GM18498 (cell line): ENCODE results near the gene TSBP1.
"Not testable (repeated sequence)": the region's sequence is repeated elsewhere in the genome, so short reads cannot be mapped to it uniquely, and the experiment has no call there.

ENCODE experiments used
- ATAC-seq: cut with Tn5 transposase; IDR thresholded peaks from one replicate; pipeline ENCODE4 v1.9.1; 2021; ENCODE audit warnings: mild to moderate bottlenecking, moderate library complexity; ENCODE audit not compliant: unreplicated experiment

Gene TSBP1

DNA sequence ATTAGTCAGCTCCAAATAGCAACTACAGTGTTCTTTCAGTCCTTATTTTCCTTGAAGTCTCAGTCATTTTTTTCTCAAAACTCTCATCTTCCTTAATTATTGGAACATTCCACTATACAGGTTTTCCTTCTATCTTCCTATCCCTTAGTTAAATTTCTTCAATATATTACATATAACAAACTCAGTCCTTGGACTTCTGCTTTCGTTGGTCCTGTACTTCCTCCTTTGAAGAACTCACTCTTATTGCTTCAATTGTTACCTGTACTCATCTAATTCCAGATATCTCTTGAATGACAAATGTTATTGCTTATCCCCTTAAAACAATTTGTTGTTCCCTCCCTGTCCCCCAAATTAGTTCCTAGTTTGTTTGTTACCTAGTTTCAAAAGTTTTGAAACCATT lies 80.2 kb downstream of the TSBP1 start:
- no peak for ATAC-seq

DNA sequence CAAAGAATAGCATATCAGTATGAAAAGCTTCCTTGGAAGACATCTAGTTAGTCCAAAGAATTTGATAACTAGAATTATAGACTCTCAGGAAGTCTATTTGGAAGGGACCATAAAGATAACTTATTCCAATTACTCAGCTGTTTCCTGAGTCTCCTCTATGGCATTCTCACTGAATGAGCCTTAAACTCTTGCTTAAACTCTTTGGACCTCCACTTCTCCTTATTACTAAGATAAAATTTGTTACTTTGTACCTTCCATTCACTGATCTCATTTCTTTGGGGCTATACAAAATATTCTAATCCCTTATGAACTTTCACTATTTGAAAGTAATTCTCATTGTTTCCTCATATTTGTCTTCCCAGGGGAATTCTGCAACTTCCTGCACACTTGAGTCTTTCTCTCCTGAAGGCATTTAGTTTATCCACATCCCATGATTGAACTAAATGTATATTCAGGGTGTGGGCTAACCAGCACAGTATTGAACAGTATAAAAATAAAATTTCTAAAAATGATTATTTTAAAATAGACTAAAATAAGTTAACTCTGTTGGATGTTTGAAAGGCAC lies 80.7 kb downstream of the TSBP1 start:
- ATAC-seq = no peak

DNA sequence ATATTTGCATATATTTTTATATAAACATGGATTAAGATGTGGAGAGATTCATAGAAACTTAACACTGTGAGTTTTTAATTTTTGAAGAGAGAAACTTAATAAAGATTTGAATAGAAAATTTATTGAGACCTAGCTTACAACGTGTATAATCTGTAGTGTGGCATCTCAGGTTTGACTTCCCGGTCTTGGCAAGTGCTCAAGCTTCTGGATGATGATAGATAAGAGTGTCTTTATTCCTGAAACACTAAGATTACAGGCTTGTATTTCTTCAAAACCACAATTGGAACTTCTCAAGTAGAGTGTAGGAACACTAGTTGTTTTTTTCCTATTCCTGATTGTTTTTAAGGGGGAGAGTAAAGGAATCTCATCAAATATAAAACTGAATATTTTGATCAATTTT lies 83.3 kb downstream of the TSBP1 start:
- no peak for ATAC-seq

DNA sequence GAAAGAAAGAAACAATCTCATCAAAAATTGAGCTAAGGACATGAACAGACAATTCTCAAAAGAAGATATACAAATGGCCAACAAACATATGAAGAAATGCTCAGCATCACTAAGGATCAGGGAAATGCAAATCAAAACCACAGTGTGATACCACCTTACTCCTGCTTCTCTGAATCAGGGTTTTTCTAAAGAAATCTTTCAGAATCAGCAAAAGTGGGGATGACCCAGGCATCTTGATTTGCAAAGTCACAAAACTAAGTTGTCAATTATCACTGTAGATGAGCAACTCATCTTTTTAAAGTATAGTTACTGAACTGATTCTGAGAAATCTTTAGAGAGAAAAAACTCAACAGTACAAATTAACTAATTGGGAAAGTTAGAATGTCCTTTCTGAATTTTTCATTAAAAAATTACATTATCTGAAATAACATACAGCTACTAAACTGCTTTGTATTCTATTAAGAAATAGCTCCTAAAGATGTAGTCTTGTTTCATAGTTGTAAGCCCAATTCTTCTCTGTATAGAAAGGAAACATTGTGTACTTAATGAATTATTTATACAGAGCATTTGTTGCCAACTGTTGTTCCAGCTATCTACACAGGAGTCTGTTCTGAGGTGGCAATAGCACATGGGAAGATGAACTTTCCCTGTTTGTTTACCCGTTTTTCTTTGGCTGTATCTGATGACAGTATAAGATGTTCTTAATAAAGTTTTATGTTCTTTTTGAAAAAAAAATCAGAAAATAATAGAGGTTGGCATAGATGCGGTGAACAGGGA lies 97.7 kb downstream of the TSBP1 start:
- ATAC-seq = not testable (repeated sequence)

DNA sequence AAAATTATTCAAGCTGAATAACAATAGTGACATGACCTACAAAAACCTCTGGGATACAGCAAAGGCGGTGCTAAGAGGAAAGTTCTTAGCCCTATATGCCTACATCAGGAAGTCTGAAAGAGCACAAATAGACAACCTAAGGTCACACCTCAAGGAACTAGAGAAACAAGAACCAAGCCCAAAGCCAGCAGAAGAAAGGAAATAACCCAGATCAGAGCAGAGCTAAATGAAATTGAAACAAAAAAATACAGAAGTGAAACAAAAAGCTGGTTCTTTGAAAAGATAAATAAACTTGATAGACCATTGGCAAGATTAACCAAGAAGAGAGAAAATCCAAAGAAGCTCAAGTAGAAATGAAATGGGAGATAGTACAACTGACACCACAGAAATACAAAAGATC lies 100.3 kb downstream of the TSBP1 start:
- no peak for ATAC-seq

DNA sequence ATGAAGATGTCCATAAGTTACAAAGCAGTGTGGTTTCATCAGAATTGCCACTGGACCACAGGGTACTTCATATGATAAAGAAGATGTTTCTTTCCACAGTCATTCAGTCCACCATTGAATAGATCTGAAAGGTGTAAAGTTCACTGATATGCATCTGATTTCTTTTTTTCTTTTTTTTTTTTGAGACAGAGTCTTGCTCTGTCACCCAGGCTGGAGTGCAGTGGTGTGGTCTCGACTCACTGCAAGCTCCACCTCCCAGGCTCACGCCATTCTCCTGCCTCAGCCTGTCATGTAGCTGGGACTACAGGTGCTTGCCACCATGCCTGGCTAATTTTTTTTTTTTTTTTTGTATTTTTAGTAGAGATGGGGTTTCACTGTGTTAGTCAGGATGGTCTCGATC lies 103.2 kb downstream of the TSBP1 start:
- ATAC-seq = not testable (repeated sequence)

DNA sequence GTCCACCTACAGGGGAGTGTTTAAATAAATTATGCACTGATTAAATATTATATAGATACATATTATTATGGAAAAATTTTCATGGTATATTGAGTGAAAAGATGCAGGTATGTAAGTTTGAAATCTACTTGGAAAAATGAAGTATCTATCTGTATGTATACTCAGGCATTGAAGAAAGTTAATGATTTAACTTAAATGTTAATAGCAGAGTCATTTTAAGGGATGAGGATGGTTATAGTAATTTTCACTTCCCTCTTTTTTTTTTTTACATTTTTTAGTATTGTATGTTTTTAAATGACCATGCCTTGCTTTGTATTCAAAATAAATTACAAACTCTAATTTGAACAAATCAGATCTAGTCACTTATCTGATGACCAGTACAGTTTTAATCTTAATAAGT lies 104.7 kb downstream of the TSBP1 start:
- ATAC-seq = no peak

DNA sequence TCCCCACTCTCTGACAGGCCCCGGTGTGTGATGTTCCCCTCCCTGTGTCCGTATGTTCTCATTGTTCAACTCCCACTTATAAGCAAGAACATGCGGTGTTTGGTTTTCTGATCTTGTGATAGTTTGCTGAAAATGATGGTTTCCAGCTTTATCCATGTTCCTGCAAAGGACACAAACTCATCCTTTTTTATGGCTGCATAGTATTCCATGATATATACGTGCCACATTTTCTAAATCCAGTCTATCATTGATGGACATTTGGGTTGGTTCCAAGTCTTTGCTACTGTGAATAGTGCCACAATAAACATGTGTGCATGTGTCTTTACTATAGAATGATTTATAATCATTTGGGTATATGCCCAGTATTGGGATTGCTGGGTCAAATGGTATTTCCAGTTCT lies 114.4 kb downstream of the TSBP1 start:
- ATAC-seq = not testable (repeated sequence)

DNA sequence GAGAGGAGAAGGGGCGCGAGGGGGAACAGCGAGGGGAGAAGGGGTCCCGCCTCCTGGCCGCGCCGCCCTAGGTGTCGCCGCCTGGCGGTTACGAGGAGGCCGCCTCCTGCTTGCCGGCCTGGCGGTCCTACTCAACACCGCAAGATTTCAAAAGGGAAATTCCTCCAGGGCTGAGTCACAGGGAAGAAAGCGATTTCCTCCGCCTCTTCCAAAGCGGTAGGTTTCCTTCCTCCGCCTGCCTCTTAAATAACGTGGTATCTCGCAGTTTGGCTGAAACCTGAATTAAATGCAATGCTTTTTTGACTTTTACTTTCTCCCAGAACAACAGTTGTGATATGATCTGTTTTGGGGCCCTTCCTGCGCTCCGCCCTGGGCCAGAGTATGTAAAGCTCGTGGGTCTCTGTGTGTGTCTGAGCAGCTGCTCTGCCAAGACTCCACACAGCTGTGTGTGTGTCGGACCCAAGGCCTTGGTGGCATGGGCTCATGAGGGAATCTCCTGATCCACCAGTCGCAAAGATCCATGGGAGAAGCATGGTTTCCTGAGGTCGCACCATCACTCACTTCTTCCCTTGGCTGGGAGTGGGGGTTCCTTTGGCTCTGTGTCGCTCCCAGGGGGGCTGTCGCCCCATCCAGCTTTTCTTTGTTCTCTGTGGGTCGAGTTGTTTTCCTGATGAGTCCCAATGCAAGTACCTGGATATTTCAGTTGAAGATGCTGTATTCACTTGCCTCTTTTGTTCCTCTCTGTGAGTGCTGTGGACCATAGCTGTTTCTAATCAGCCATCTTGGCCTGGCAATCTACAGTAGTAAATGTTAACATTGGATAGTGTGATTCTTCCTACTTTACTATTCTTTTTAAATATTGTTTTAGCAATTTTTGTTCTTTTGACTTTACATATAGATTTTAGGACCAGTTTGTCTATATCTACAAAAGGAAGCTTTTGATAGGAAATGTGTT lies 116.2 kb downstream of the TSBP1 start:
- ATAC-seq = peak; percentile 75

DNA sequence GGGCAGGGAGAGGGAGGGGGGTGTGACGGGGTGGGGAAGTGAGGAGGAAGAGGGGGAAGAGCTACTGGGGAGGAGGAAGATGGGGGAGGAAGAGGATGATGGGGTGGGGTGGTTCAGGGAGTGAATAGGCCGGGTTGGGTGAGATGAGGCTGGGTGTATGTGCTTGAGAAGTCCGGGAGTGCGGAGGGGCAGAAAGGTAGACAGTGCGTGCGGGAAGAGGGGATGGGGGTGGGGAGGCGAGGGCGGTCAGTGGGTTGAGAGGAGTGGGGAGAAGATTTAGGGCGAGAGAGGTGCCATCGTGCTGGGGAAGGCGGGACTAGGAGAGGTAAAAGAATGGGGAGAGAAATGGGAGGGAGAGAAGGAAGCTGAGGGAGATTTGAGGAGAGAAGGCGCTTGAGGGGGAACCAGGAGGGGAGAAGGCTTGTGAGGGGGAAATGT lies 116.9 kb downstream of the TSBP1 start:
- no peak for ATAC-seq

DNA sequence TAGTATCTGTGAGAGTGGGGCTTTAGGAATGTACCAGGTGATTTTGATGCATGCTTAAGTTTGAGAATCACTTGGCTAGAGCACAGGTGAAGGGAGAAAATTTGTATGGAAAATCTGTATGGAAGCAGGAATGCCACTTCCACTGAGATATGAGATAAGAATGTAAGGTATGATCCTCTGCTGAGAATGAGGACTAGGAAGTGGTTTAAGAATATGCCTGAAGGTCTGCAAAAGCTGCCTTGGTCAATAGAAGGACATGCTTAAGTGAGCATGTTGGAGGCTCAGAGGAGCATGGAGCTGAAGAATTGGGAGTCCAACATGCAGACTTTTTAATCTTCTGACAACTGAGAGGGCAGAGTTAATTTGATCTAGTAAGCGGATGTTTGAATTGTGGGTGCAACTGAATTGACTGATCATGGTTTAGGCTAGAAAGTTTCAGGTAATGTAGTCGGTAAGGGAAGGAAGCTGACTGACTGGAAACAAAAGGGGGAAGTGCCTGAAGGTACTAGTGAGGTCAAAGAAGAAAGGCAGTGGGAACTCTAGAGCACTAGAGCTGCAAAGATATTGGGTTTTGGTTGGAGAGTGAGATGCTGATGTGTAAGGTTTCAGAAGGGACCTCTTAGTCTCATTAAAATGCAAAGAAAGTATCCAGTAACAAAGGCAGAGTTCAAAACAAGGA lies 119.2 kb downstream of the TSBP1 start:
- no peak for ATAC-seq

DNA sequence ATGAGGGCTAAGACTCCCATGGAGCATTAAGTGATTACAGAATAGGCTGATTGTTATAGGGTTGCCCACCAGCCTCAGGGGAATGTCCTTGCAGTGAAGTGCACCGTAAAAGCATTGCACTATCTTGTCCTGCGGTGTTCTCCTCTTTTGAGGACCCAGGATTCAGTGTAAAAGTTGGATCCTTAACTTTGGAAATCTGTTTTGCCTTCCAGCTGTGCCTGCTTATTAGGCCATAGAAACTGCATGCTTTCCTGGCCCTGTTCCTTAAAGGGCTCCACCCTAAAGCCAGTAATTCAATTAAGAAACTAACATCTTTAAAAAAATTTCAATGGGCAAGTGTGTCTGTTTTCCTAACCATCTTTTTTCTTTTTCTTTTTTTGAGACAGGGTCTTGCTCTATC lies 122.4 kb downstream of the TSBP1 start:
- no peak for ATAC-seq

DNA sequence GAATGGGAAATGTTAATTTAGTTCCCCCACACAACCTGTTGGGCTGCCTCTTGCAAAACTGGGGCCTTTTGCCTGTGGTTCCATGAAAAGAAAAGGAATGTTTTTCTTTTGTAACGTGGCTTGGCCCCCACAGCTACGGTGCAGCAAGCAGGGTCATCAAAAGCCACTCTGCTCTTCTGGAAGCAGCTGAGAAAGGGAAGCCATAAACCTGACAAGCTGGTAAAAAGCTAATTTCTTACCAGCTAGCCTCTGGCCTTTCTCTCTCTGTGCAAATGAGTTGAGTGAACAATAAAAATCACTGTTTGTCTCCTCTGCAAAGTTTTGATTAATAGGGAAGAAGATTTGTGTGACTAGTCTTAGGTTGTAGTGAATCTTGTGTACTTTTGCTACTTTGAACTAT lies 124.3 kb downstream of the TSBP1 start:
- ATAC-seq = no peak

DNA sequence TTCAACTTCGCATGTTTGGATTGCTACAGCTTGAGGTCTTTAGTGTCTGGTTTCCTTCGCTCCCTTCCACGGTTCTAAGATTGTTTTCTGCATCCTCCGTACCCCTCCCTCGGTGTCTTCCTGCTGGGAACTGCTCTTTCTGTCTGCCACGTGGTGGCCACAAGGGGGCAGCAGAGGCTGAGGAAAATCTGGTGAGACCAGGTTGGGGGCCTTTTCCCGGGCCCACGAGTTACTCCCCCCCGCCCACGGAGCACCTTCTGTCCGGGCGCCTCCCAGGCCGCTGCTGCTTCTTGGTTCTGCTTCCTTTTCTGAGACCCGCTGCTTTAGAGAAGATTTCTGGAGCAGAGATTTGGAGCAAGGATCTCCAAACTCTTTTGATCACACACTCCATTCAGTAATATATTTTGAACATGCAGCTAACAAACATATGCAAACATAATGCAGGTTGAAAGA lies 126.7 kb downstream of the TSBP1 start:
- ATAC-seq = no peak

DNA sequence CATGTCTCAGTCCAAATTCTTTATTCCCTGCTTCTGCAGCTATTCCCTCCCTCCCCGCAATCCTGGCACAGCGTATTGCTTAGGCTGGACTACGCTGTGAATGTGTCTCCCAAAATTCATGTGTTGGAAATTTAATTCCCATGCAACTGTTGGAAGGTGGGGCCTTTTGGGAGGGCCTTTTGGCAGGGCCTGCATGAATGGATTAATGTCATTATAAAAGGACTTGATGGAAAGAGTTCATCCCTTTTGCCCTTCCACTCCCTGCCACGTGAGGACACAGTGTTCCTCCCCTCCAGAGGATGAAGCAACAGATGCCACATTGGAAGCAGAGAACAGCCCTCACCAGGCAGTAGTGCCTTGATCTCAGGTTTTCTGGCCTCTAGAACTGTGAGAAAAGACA lies 127.4 kb downstream of the TSBP1 start:
- no peak for ATAC-seq
